K562 (cell line): ENCODE measurements around the gene NVL. TPM values are rescaled to one million over a fixed set of nuclear protein-coding genes. Genes with fewer than 3 reads are reported as not detected.

ENCODE experiments used
- ATAC-seq: fragments of 200-7000 bp; cut with Tn5 transposase; 3 replicates; pipeline ENCODE4 v1.9.1; 2020; ENCODE audit warnings: moderate library complexity
- BruUV-seq: library from RNA; stranded (reverse); fragments of 400-500 nt; replicated peaks from 2 replicates; lab custom pipeline; 2021; lab: Mats Ljungman, UMichigan
- CTCF ChIA-PET: fragments of 300-600 bp; formaldehyde crosslinking; extraction: SDS; loops from one replicate; lab custom pipeline; 2021; ENCODE audit warnings: low intra/inter-chr PET ratio; lab: Yijun Ruan, JAX
- POLR2A ChIA-PET: fragments of 300-600, 350-650 bp; sonication (Branson Sonifier 250); formaldehyde crosslinking; extraction: SDS; loops from one replicate; lab custom pipeline; 2021; ENCODE audit warnings: antibody characterized with exemption, inconsistent platforms; lab: Yijun Ruan, JAX
- DNase-seq, 4 experiments: peaks; one replicate each; pipeline versions ENCODE4 v3.0.0 to v3.0.0-alpha.2; 2011 to 2018; ENCODE audit warnings: low spot score in 3 of 4, mixed read lengths in 3 of 4; ENCODE audit errors: extremely low read depth in 1 of 4
- FAIRE-seq: peaks from 2 replicates; lab custom pipeline; 2011; peaks lifted over from hg19 to GRCh38; lab: Jason Lieb, UNC
- H2AFZ ChIP-seq: 2 replicates; pipeline ENCODE4 v1.6.0; 2011; ENCODE audit warnings: low read depth, low read length, control low read depth, inconsistent platforms
- H3K27ac ChIP-seq: fragments of 200-600 bp; 3 replicates; pipeline ENCODE4 v1.8.0; 2011; ENCODE audit warnings: low read depth, mild to moderate bottlenecking, control low read depth, inconsistent platforms, low read length, moderate library complexity, mixed read lengths; ENCODE audit errors: extremely low read depth
- H3K27me3 ChIP-seq, 2 experiments: fragments of 300-600 bp in 1 of 2; 2 replicates in 1 of 2; 3 replicates in 1 of 2; pipeline versions ENCODE4 v1.6.0 to v1.8.0; 2011; ENCODE audit warnings: inconsistent platforms in 2 of 2, low read length in 2 of 2, mild to moderate bottlenecking in 1 of 2, mixed read lengths in 1 of 2, moderate library complexity in 1 of 2; ENCODE audit not compliant: control insufficient read depth in 2 of 2, insufficient read depth in 2 of 2
- H3K36me3 ChIP-seq: fragments of 300-600 bp; 3 replicates; pipeline ENCODE4 v1.8.0; 2011; ENCODE audit warnings: mild to moderate bottlenecking, low read length, inconsistent platforms; ENCODE audit not compliant: control insufficient read depth, insufficient read depth
- H3K4me1 ChIP-seq, 2 experiments: fragments of 200-600 bp in 1 of 2; replicated peaks in 1 of 2; 2 replicates in 1 of 2; 3 replicates in 1 of 2; pipeline versions ENCODE4 v1.5.1 to v1.8.0; 2011; ENCODE audit warnings: inconsistent platforms in 2 of 2, low read length in 2 of 2, mild to moderate bottlenecking in 1 of 2, mixed read lengths in 1 of 2, moderate library complexity in 1 of 2; ENCODE audit not compliant: control insufficient read depth in 2 of 2, insufficient read depth in 2 of 2
- H3K4me2 ChIP-seq: 2 replicates; pipeline ENCODE4 v1.6.1; 2011; ENCODE audit warnings: low read length, control low read depth, inconsistent platforms, mixed read lengths; ENCODE audit not compliant: insufficient read depth
- H3K4me3 ChIP-seq: fragments of 200-600 bp; sonication (generic), shearing (Covaris generic); 2 replicates; pipeline ENCODE4 v1.5.1; 2016; ENCODE audit warnings: control low read depth, inconsistent platforms
- H3K79me2 ChIP-seq: fragments of 200-600 bp; 3 replicates; pipeline ENCODE4 v1.8.0; 2011; ENCODE audit warnings: low read length, inconsistent platforms; ENCODE audit not compliant: control insufficient read depth, insufficient read depth
- H3K9ac ChIP-seq, 2 experiments: 2 replicates each; pipeline versions ENCODE4 v1.6.0 to v1.6.1; 2011; ENCODE audit warnings: low read depth in 2 of 2, low read length in 2 of 2, control low read depth in 1 of 2, inconsistent platforms in 1 of 2, mild to moderate bottlenecking in 1 of 2, mixed read lengths in 1 of 2; ENCODE audit not compliant: insufficient read depth in 1 of 2
- H3K9me1 ChIP-seq: one replicate; pipeline ENCODE4 v1.6.0; 2011; ENCODE audit warnings: inconsistent platforms, mild to moderate bottlenecking, low read length, moderate library complexity; ENCODE audit not compliant: control insufficient read depth, insufficient read depth
- H3K9me3 ChIP-seq: replicated peaks from 2 replicates; pipeline ENCODE4 v1.5.1; 2011; ENCODE audit warnings: low read depth, low read length, inconsistent platforms; ENCODE audit not compliant: control insufficient read depth, insufficient read depth
- H4K20me1 ChIP-seq: replicated peaks from 2 replicates; pipeline ENCODE4 v1.6.1; 2011; ENCODE audit warnings: low read length, inconsistent platforms, mixed read lengths; ENCODE audit not compliant: control insufficient read depth, insufficient read depth
- ARNT ChIP-seq, 2 experiments: fragments of 450-650 bp; IDR thresholded peaks; 2 replicates each; pipeline ENCODE4 v1.6.1; 2016; ENCODE audit warnings: mild to moderate bottlenecking in 1 of 2
- ATF7 ChIP-seq: fragments of 450-650 bp; IDR thresholded peaks from 2 replicates; pipeline ENCODE4 v1.7.1; 2014; ENCODE audit warnings: mild to moderate bottlenecking, moderate library complexity
- C11orf30 ChIP-seq: fragments of 450-650 bp; IDR thresholded peaks from 2 replicates; pipeline ENCODE4 v1.6.1; 2016; ENCODE audit warnings: low read depth, mild to moderate bottlenecking
- DMBX1 ChIP-seq: fragments of 250-450 bp; sonication (Bioruptor Pico); IDR thresholded peaks from 2 replicates; pipeline ENCODE4 v1.8.0; 2022; ENCODE audit warnings: inconsistent platforms, mild to moderate bottlenecking, moderate library complexity, borderline replicate concordance
- GATA2 ChIP-seq: sonication (generic); formaldehyde crosslinking; IDR thresholded peaks from 2 replicates; pipeline ENCODE4 v1.4.0; 2020; ENCODE audit warnings: mild to moderate bottlenecking, missing genetic modification reagents
- HCFC1 ChIP-seq: IDR thresholded peaks from 2 replicates; pipeline ENCODE4 v1.6.1; 2012; ENCODE audit warnings: low read depth, low read length, improper control_type of control experiment
- HDAC3 ChIP-seq: fragments of 450-650 bp; IDR thresholded peaks from 2 replicates; pipeline ENCODE4 v1.6.1; 2018; ENCODE audit warnings: borderline replicate concordance, mild to moderate bottlenecking, moderate library complexity; ENCODE audit not compliant: partially characterized antibody
- HMGN3 ChIP-seq: IDR thresholded peaks from 2 replicates; pipeline ENCODE4 v1.6.1; 2011; ENCODE audit warnings: borderline replicate concordance, low read depth, mild to moderate bottlenecking, mixed read lengths, low read length; ENCODE audit not compliant: insufficient read length; ENCODE audit errors: extremely low read depth
- MAFF ChIP-seq: IDR thresholded peaks from 2 replicates; pipeline ENCODE4 v1.6.1; 2012; ENCODE audit warnings: low read length, improper control_type of control experiment
- MAFG ChIP-seq: fragments of 450-650 bp; conservative IDR thresholded peaks from 2 replicates; pipeline ENCODE4 v1.6.1; 2016; ENCODE audit warnings: missing genetic modification characterization, missing compliant biosample characterization
- MAFK ChIP-seq: IDR thresholded peaks from 2 replicates; pipeline ENCODE4 v1.6.1; 2011; ENCODE audit warnings: low read length, improper control_type of control experiment
- MAZ ChIP-seq, 2 experiments: fragments of 450-650 bp in 1 of 2; sonication (generic) in 1 of 2; formaldehyde crosslinking; IDR thresholded peaks in 1 of 2; conservative IDR thresholded peaks in 1 of 2; 2 replicates each; pipeline versions ENCODE4 v1.4.0 to v1.5.0; 2020; ENCODE audit warnings: mild to moderate bottlenecking in 1 of 2, missing genetic modification reagents in 1 of 2
- MECOM ChIP-seq: fragments of 250-450 bp; sonication (Bioruptor Pico); IDR thresholded peaks from 2 replicates; pipeline ENCODE4 v1.8.0; 2022; ENCODE audit warnings: inconsistent platforms
- NCOR1 ChIP-seq: fragments of 450-650 bp; IDR thresholded peaks from 2 replicates; pipeline ENCODE4 v1.6.1; 2016; ENCODE audit warnings: mild to moderate bottlenecking, moderate library complexity
- STAT5A ChIP-seq: IDR thresholded peaks from 2 replicates; pipeline ENCODE4 v1.6.1; 2012; ENCODE audit warnings: low read length, inconsistent platforms, borderline replicate concordance
- ZC3H4 ChIP-seq: sonication (generic); formaldehyde crosslinking; IDR thresholded peaks from 2 replicates; pipeline ENCODE4 v1.9.0; 2021; ENCODE audit warnings: missing genetic modification reagents, borderline replicate concordance
- ZFP1 ChIP-seq: fragments of 450-650 bp; formaldehyde crosslinking; IDR thresholded peaks from 2 replicates; pipeline ENCODE4 v1.4.0; 2020; ENCODE audit warnings: mild to moderate bottlenecking, mixed read lengths
- ZNF146 ChIP-seq: IDR thresholded peaks from one replicate; pipeline ENCODE4 v1.6.1; 2018; ENCODE audit warnings: missing compliant biosample characterization; ENCODE audit not compliant: unreplicated experiment
- ZNF316 ChIP-seq: fragments of 450-650 bp; IDR thresholded peaks from 2 replicates; pipeline ENCODE4 v1.6.1; 2016
- ZNF764 ChIP-seq: fragments of 250-450 bp; sonication (Bioruptor Pico); IDR thresholded peaks from 2 replicates; pipeline ENCODE4 v1.4.0; 2020; ENCODE audit warnings: low read depth, mild to moderate bottlenecking, moderate library complexity
- WGBS: fragments of 100-300 bp; shearing (Covaris generic); methylation state at CpG from one replicate; pipeline ENCODE4 v1.1.6; 2016; ENCODE audit warnings: low coverage, mixed read lengths; ENCODE audit not compliant: insufficient coverage; ENCODE audit errors: missing lambda C conversion rate; 5-methylcytosine and 5-hydroxymethylcytosine counted together
- in situ Hi-C: fragments of 300-500 bp; cut with MboI; formaldehyde crosslinking; loops from 4 replicates; pipeline ENCODE4 v1.15.0; 2018; ENCODE audit warnings: inconsistent platforms, mixed read lengths
- intact Hi-C: fragments of 100-400 bp; cut with micrococcal nuclease; formaldehyde crosslinking; loops from 2 replicates; pipeline ENCODE4 v1.14.2; 2022
- polyA plus RNA-seq, 8 experiments: library from polyadenylated mRNA; depleted of rRNA in 4 of 8; stranded (reverse) in 5 of 8; unstranded in 3 of 8; fragments of >200 nt; fragmentation: Nextera tagmentation in 2 of 8; fragmentation: Illumina TruSeq in 1 of 8; extraction: Ambion mirVana in 2 of 8; extraction: Trizol in 1 of 8; gene quantifications; 2 replicates each; pipeline versions ENCODE4 v1.2.1 to v1.2.3, GENCODE V29; 2011 to 2014; ENCODE audit warnings: inconsistent platforms in 1 of 8, missing spikeins in 1 of 8
- total RNA-seq, 7 experiments: library from RNA; depleted of rRNA in 6 of 7; stranded (reverse); fragments of >200 nt in 6 of 7; fragmentation: Illumina TruSeq in 2 of 7; extraction: Trizol in 2 of 7; gene quantifications; 2 replicates each; pipeline versions ENCODE4 v1.2.1 to v1.2.3, GENCODE V29; 2011 to 2021; ENCODE audit warnings: low replicate concordance in 1 of 7
- TF ChIP-seq, protein P1 (sequence below): fragments of 250-450 bp; sonication (Bioruptor Pico); IDR thresholded peaks from 2 replicates; pipeline ENCODE4 v1.8.0; 2022; ENCODE audit warnings: moderate library complexity, mild to moderate bottlenecking, inconsistent platforms
- TF ChIP-seq, protein P2 (sequence below), 3 experiments: IDR thresholded peaks in 2 of 3; conservative IDR thresholded peaks in 1 of 3; 2 replicates each; pipeline ENCODE4 v1.5.1; 2011 to 2012; ENCODE audit warnings: low read length in 3 of 3, mild to moderate bottlenecking in 3 of 3, control low read depth in 2 of 3, improper control_type of control experiment in 1 of 3, inconsistent platforms in 1 of 3, low read depth in 1 of 3, mixed read lengths in 1 of 3, moderate library complexity in 1 of 3; ENCODE audit not compliant: insufficient read depth in 2 of 3

Gene NVL
- total and polyA plus RNA-seq, 9 of the 15 experiments (the other 6 are each of a cell fraction or from before 2014, with no cell fraction given), result 32.5 to 86.6 (median 62.9) TPM

DNA sequence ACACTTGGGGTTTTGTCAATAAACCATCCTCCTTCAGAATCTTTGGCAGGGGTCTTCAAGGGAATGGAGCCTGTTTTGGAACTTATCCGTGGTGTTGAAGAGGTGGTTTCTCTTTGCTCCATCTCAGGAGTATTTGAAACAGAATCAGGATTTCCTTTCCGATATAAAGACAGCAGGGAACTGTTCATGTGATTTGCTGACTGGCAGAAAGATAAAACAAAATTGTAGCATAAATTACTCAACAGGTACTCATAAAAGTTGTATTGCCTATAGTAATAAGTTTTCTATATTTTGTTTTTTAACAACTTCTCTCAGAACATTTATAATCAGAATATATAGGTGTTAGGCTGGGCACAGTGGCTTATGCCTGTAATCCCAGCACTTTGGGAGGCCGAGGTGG is 21.9 kb downstream of the NVL start:
- H3K36me3 ChIP-seq, result peaks cover 83% of the 10 kb centered on the region
- H3K79me2 ChIP-seq, result no peaks in the 10 kb centered on the region
- no TSS peak for BruUV-seq
- CTCF ChIA-PET, result no interaction called here
- intact Hi-C loops (no loop called here), in situ Hi-C loops (no loop called here)
- no peak overlapping the region for H3K9ac ChIP-seq
- POLR2A ChIA-PET, result no interaction called here
- DNase-seq (no peak), FAIRE-seq (no peak)
- no peaks in the 10 kb centered on the region for H3K27me3 ChIP-seq
- no peak overlapping the region for H3K27ac ChIP-seq
- H3K4me2 ChIP-seq, result no peak overlapping the region
- TF ChIP-seq DMBX1 (CRISPR knock-in tag), result no peak
- TF ChIP-seq MAZ (CRISPR knock-in tag; conservative IDR thresholded peaks at IDR 0.05 in 1 of 2, IDR thresholded peaks at IDR 0.05 in 1 of 2), result no peak
- peak; percentile 23; the same call in 1 of the 2 replicates for TF ChIP-seq MAFK
- no peak for TF ChIP-seq ZNF764
- TF ChIP-seq ATF7, result no peak
- TF ChIP-seq STAT5A, result no peak
- TF ChIP-seq ZFP1 (CRISPR knock-in tag), result no peak
- no peak for TF ChIP-seq NCOR1
- TF ChIP-seq ZNF316, result peak; percentile 85
- peak; percentile 58 for TF ChIP-seq MAFG (tag)
- TF ChIP-seq, protein P1, sequence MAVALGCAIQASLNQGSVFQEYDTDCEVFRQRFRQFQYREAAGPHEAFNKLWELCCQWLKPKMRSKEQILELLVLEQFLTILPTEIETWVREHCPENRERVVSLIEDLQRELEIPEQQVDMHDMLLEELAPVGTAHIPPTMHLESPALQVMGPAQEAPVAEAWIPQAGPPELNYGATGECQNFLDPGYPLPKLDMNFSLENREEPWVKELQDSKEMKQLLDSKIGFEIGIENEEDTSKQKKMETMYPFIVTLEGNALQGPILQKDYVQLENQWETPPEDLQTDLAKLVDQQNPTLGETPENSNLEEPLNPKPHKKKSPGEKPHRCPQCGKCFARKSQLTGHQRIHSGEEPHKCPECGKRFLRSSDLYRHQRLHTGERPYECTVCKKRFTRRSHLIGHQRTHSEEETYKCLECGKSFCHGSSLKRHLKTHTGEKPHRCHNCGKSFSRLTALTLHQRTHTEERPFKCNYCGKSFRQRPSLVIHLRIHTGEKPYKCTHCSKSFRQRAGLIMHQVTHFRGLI (CRISPR knock-in tag), result no peak
- no peak for TF ChIP-seq MECOM (CRISPR knock-in tag)
- no peak for TF ChIP-seq ARNT (IDR thresholded peaks at IDR 0.05)
- TF ChIP-seq GATA2 (CRISPR knock-in tag), result no peak
- TF ChIP-seq HCFC1, result no peak
- TF ChIP-seq C11orf30, result peak; percentile 73
- TF ChIP-seq HDAC3, result no peak
- peak; percentile 63 for TF ChIP-seq MAFF
- no peak for TF ChIP-seq ZC3H4 (CRISPR knock-in tag)
- TF ChIP-seq HMGN3, result no peak
- no peak for TF ChIP-seq ZNF146
- TF ChIP-seq, protein P2, sequence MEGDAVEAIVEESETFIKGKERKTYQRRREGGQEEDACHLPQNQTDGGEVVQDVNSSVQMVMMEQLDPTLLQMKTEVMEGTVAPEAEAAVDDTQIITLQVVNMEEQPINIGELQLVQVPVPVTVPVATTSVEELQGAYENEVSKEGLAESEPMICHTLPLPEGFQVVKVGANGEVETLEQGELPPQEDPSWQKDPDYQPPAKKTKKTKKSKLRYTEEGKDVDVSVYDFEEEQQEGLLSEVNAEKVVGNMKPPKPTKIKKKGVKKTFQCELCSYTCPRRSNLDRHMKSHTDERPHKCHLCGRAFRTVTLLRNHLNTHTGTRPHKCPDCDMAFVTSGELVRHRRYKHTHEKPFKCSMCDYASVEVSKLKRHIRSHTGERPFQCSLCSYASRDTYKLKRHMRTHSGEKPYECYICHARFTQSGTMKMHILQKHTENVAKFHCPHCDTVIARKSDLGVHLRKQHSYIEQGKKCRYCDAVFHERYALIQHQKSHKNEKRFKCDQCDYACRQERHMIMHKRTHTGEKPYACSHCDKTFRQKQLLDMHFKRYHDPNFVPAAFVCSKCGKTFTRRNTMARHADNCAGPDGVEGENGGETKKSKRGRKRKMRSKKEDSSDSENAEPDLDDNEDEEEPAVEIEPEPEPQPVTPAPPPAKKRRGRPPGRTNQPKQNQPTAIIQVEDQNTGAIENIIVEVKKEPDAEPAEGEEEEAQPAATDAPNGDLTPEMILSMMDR (IDR thresholded peaks at IDR 0.05 in 2 of 3, conservative IDR thresholded peaks at IDR 0.05 in 1 of 3; ENCODE audit: insufficient read depth in 2 of 3, low read depth in 1 of 3, low read length in 3 of 3), result no peak
- TF ChIP-seq, all 486 proteins: peak for 5
- Histone ChIP-seq H4K20me1 (no peaks in the 10 kb centered on the region), H3K4me1 (no peaks in the 10 kb centered on the region), H3K9me1 (no peaks in the 10 kb centered on the region), H2AFZ (no peak overlapping the region), H3K4me3 (no peak overlapping the region), H3K9me3 (no peaks in the 10 kb centered on the region)
- 89% methylated on average over 3 of the region's 3 CpGs for WGBS
- ATAC-seq, result no peak
